D721Med (cell line): ENCODE measurements around the gene SMIM22.

Experiments
- DNase-seq: peaks from one replicate; pipeline ENCODE4 v3.0.0; 2011; ENCODE audit warnings: low spot score; ENCODE audit not compliant: insufficient read length
- FAIRE-seq: peaks from 2 replicates; lab custom pipeline; 2011; peaks lifted over from hg19 to GRCh38; lab: Jason Lieb, UNC
- CTCF ChIP-seq: IDR thresholded peaks from 2 replicates; pipeline ENCODE4 v1.5.1; 2012; ENCODE audit warnings: mild to moderate bottlenecking, control low read depth; ENCODE audit not compliant: insufficient read depth; ENCODE audit errors: missing control alignments

The SMIM22 gene

GRCh38 chr16:4798456-4798855 is 3.3 kb downstream of the SMIM22 start:
- DNase-seq (no peak), FAIRE-seq (no peak)
- TF ChIP-seq CTCF = no peak

- TF ChIP-seq CTCF = no peak
- no peak for FAIRE-seq
- no peak for DNase-seq
These were observed 4.1 kb downstream of the SMIM22 start for GRCh38 chr16:4799171-4799855.

- TF ChIP-seq CTCF = no peak
- FAIRE-seq = no peak
- no peak for DNase-seq
These were observed 5.3 kb downstream of the SMIM22 start for GRCh38 chr16:4800290-4801041.

GRCh38 chr16:4801051-4801961 is 6.1 kb downstream of the SMIM22 start:
- no peak for FAIRE-seq
- no peak for TF ChIP-seq CTCF
- no peak for DNase-seq

GRCh38 chr16:4801962-4802658 is 6.9 kb downstream of the SMIM22 start, which contains the start of gene ROGDI:
TSS of gene ROGDI (minus strand) at chr16:4802633. CDS start at chr16:4802571, 62 bp downstream.
- no peak for TF ChIP-seq CTCF
- FAIRE-seq = no peak

GRCh38 chr16:4802659-4803287 is 7.6 kb downstream of the SMIM22 start:
- no peak for TF ChIP-seq CTCF
- FAIRE-seq (no peak), DNase-seq (peak; percentile 94)

More at GRCh38 chr16:4801962-4802658, 6.9 kb downstream of the SMIM22 start, which contains the start of gene ROGDI:
- DNase-seq = peak; percentile 36
